ENCODE data around the gene RHOF.

The RHOF gene

DNA sequence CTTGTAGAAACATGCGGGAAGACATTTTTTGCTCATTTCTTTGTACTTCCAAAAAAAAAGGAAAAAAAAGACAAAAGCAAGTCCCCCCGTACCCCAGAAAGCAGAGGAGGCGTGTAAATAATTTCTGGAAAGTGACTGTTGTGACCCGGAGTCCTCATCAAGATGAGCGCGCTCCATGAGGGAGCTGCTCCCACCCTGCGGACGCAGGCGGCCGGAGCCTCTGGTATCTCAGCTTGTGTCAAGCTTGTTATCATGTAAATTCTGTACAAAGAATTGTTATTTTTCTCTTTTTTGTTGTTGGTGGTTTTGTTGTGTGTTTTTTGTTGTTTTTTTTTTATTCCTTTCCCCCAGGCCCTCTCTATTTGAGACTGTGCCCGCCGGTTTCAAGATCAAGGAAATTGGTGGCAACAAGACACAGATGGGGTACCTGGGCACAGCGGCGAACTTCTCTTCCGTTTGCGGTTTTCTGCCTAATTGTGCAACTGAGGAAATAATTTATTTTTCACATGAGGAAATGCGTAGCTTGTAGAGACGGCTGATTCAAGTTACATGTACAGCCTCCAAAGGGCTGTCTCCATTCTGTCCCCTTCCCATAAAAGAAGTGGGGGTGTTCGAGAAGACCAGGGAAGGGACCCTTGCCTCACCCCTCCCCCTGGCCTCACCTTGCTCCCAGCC is 38.2 kb upstream of the RHOF start:
- CTCF ChIA-PET, result no interaction called here

DNA sequence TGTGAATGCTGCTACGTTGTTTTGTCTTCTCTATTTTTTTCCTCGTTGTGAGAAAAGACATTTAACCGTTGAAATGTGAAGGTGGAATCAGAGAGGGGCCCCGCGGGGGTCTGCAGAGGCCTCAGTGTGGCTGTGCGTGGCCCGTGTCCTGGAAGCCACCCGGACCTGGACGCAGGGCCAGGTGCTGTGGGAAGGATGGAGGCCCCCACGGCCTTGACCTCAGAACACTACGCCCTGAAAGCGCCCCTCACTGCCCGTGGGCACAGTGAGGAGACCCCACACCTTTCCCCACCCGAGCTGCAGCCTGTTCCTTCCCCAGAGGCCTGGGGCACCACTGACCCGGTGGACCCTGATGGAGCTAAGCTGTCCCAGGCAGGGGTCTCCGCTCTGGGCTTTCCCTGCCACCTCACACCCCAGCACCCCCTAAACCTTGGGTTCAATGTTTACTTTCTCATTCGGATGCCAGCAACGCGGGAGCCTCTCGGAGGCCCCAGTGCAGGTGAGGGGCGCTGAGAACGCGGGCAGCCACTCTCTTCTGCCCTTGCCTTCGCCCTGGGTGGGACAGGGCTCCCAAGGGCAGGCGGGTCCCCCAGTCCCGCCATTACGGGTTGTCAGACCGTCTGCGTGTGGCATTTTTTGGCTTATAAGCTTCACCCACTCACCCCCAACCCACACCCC is 37.2 kb upstream of the RHOF start:
- POLR2A ChIA-PET (ENCODE audit: low non-redundant PET), result no interaction called here
- TF ChIP-seq, protein P1, sequence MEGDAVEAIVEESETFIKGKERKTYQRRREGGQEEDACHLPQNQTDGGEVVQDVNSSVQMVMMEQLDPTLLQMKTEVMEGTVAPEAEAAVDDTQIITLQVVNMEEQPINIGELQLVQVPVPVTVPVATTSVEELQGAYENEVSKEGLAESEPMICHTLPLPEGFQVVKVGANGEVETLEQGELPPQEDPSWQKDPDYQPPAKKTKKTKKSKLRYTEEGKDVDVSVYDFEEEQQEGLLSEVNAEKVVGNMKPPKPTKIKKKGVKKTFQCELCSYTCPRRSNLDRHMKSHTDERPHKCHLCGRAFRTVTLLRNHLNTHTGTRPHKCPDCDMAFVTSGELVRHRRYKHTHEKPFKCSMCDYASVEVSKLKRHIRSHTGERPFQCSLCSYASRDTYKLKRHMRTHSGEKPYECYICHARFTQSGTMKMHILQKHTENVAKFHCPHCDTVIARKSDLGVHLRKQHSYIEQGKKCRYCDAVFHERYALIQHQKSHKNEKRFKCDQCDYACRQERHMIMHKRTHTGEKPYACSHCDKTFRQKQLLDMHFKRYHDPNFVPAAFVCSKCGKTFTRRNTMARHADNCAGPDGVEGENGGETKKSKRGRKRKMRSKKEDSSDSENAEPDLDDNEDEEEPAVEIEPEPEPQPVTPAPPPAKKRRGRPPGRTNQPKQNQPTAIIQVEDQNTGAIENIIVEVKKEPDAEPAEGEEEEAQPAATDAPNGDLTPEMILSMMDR (conservative IDR thresholded peaks at IDR 0.05; ENCODE audit: low read depth), result no peak
- H3K27ac ChIP-seq, result peak overlapping the region; percentile 4; the same call in 1 of the 2 replicates
- no peak for DNase-seq (ENCODE audit: low spot score)
- CTCF ChIA-PET, result interaction anchor here (0.6 kb wide), 1 partner anchor 36 kb away, joined by 8 read pairs; no protein-coding TSS in a partner anchor

More for the DNA sequence above, 38.2 kb upstream of the RHOF start:
- DNase-seq (ENCODE audit: low spot score), result no peak
- POLR2A ChIA-PET (ENCODE audit: low non-redundant PET), result no interaction called here
- H3K27ac ChIP-seq, result no peak overlapping the region
- TF ChIP-seq, protein P1 (conservative IDR thresholded peaks at IDR 0.05; ENCODE audit: low read depth), result no peak

DNA sequence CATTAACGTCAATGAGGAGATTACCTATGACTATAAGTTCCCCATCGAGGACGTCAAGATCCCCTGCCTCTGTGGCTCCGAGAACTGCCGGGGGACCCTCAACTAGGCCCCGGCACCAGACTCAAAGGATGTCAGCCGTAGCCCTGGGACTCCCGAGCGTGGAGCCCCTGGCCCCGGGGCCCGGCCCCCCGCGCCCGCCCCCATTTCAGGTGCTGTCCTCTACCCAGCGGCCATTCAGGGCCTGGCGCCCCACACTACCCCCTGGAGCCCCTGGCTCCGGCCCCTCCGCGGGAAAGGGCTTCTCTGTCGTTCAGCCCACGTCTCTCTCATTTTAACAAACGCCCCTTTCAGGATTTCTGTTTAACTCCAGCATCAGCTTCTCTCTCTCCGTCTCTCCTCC is 36.6 kb upstream of the RHOF start:
- CTCF ChIA-PET, result no interaction called here
- POLR2A ChIA-PET (ENCODE audit: low non-redundant PET), result no interaction called here
- TF ChIP-seq, protein P1 (conservative IDR thresholded peaks at IDR 0.05; ENCODE audit: low read depth), result no peak
- peak overlapping the region; percentile 4; the same call in 1 of the 2 replicates for H3K27ac ChIP-seq
- DNase-seq (ENCODE audit: low spot score), result no peak

DNA sequence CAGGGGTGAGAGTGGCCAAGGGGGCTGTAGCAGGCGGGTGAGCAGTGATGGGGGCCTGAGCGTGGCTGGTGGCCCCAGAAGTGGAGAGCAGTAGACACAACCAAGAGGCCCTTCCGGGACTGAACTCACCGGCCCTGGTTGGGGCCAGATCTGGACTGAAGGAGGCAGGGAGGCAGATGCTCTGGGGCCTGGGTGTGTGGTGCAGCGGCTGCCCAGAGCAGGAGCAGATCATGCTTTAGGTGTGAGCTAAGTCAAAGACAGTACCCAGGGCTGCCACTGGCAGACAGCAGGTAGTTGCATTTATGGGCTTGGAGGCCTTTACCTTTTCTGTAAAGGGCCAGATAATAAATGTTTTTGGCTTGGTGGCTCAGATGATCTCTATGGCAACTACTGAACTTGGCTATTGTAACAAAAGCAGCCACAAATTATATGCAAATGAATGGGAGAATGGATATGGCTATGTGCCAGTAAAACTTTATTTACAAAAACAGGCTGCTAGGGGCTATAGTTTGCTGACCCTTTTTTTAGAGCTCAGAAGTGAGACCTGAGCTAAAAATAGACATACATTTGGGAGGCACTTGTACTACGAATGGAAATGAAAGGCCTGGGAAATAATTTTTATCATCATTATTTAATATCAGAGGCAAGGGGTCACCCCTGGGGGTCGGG is 35.9 kb upstream of the RHOF start:
- CTCF ChIA-PET, result interaction anchor here (0.8 kb wide), 1 partner anchor 17 kb away, joined by 6 read pairs; no protein-coding TSS in a partner anchor
- DNase-seq (ENCODE audit: low spot score), result no peak

DNA sequence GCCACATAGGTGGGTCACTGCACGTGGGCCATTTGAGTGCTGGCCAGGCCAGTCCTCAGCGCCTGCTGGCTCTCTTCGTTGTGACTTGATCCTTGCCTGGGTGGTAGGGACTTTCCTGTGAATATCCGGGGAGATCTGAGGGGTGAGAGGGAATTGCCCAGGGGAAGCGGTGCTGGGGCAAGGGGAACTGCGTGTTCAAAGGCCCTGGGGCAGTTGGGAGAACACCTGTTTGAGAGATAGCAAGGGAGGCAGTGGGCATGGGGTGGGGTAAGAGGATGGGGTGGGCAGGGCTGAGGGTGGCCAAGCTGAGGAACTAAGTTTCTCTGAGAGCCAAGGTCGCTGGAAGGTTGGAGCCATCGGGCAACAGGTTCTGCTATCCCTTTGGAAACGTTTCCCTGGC is 35.3 kb upstream of the RHOF start:
- DNase-seq (ENCODE audit: low spot score), result no peak
- TF ChIP-seq, protein P1 (conservative IDR thresholded peaks at IDR 0.05; ENCODE audit: low read depth), result no peak
- CTCF ChIA-PET, result interaction anchor here (0.8 to 1.0 kb wide), 2 partner anchors 17 to 34 kb away, joined by 6 read pairs; no protein-coding TSS in a partner anchor
- H3K27ac ChIP-seq, result peak overlapping the region; percentile 45
- POLR2A ChIA-PET (ENCODE audit: low non-redundant PET), result no interaction called here

More for the DNA sequence above, 35.9 kb upstream of the RHOF start:
- POLR2A ChIA-PET (ENCODE audit: low non-redundant PET), result no interaction called here
- TF ChIP-seq, protein P1 (conservative IDR thresholded peaks at IDR 0.05; ENCODE audit: low read depth), result no peak
- H3K27ac ChIP-seq, result peak overlapping the region; percentile 45

DNA sequence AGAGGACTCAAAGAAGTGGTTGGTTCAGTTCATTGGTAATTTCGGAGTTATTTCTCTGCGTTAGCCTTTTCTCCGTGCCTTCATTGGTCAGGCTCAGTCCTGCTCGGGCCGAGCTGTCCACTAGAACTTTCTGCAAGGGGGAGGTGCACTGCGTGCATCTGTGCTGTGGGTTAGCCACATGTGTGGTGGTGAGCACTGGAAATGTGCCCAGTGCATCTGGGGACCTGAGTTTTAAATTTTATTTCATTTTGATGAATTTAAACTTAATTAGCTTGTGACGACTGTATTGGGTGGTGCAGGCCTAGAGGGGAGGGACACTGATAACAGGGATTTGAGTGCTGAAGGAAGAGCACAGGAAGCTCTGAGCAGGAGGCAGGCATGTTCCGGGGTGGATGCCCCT is 34.8 kb upstream of the RHOF start:
- H3K27ac ChIP-seq, result peak overlapping the region; percentile 45
- ChIA-PET POLR2A (ENCODE audit: low non-redundant PET) (no interaction called here), CTCF (interaction anchor here (1.0 to 1.2 kb wide), 2 partner anchors 16 to 34 kb away, joined by 3 to 6 read pairs; no protein-coding TSS in a partner anchor)
- no peak for DNase-seq (ENCODE audit: low spot score)
- TF ChIP-seq, protein P1 (conservative IDR thresholded peaks at IDR 0.05; ENCODE audit: low read depth), result no peak

Data from RWPE1 (cell line).